ENCODE measurements around the gene FRMD3. TPM values are rescaled to one million over a fixed set of nuclear protein-coding genes. Genes with fewer than 3 reads are reported as not detected.

Gene FRMD3
- 0.08 TPM for polyA plus RNA-seq (2013, experiment 1 of 2)
- 0.08 TPM for polyA plus RNA-seq (2013, experiment 2 of 2)

- Histone ChIP-seq H3K27me3 (ENCODE audit: control insufficient read depth in 1 of 2, insufficient read depth in 1 of 2, low read length in 2 of 2) (peaks cover 32 to 48% of the 10 kb centered on the region in 2 experiments), H3K9ac (ENCODE audit: low read length) (peak within 1 kb of the TSS; percentile 67), H3K18ac (ENCODE audit: low read depth in 1 of 2, low read length in 2 of 2) (peak within 1 kb of the TSS in 1 of 2 experiments; percentile 11), H2BK12ac (ENCODE audit: low read length in 2 of 2) (no peak within 1 kb of the TSS), H3K23ac (ENCODE audit: low read length in 2 of 2) (no peak within 1 kb of the TSS), H2BK5ac (ENCODE audit: low read depth, low read length, poor library complexity, severe bottlenecking) (no peak within 1 kb of the TSS), H3K79me1 (replicated peaks; ENCODE audit: low read length, poor library complexity, severe bottlenecking) (no peaks in the 10 kb centered on the region), H3K4me1 (ENCODE audit: control insufficient read depth, insufficient read depth, low read depth, low read length) (peaks cover 16% of the 10 kb centered on the region), H4K8ac (ENCODE audit: low read length) (no peak within 1 kb of the TSS), H3K36me3 (ENCODE audit: control insufficient read depth in 1 of 2, insufficient read depth in 2 of 2, low read depth in 1 of 2, low read length in 2 of 2) (no peaks in the 10 kb centered on the region), H3K27ac (ENCODE audit: low read length, poor library complexity, severe bottlenecking) (no peak within 1 kb of the TSS), H2AFZ (ENCODE audit: low read depth, low read length) (peak within 1 kb of the TSS; percentile 68), H3K4me3 (ENCODE audit: insufficient read depth in 1 of 2, low read depth in 1 of 2, low read length in 2 of 2) (peak within 1 kb of the TSS; percentile 61 to 79), H3K4ac (ENCODE audit: low read depth in 1 of 2, low read length in 2 of 2) (no peak within 1 kb of the TSS), H2BK15ac (ENCODE audit: low read depth, poor library complexity, severe bottlenecking) (no peak within 1 kb of the TSS), H4K91ac (ENCODE audit: low read length) (peak within 1 kb of the TSS; percentile 12), H3K14ac (ENCODE audit: low read length in 2 of 2) (no peak within 1 kb of the TSS), H2BK120ac (ENCODE audit: low read depth, low read length) (no peak within 1 kb of the TSS), H3K9me3 (ENCODE audit: control insufficient read depth, low read length) (no peaks in the 10 kb centered on the region), H2AK5ac (ENCODE audit: low read length, severe bottlenecking) (no peak within 1 kb of the TSS), H3K4me2 (ENCODE audit: low read length, poor library complexity, severe bottlenecking) (peak within 1 kb of the TSS; percentile 98)
- DNase-seq, result peak; percentile 56
- under 1% methylated on average over 75 of the region's 85 CpGs for WGBS
These were observed at the start of gene FRMD3 for GRCh38 chr9:83538172-83538889. Gene FRMD3 (minus strand): TSS chr9:83538401. CDS start chr9:83538231, 170 bp downstream.

GRCh38 chr9:83584995-83585394, 46.8 kb upstream of the FRMD3 start:
- no peak overlapping the region for H2BK120ac ChIP-seq (ENCODE audit: low read depth, low read length)
- no peak overlapping the region for H2BK15ac ChIP-seq (ENCODE audit: low read depth, poor library complexity, severe bottlenecking)
- no peak overlapping the region for H2AFZ ChIP-seq (ENCODE audit: low read depth, low read length)
- no peak overlapping the region for H3K27ac ChIP-seq (ENCODE audit: low read length, poor library complexity, severe bottlenecking)
- H3K4me2 ChIP-seq (ENCODE audit: low read length, poor library complexity, severe bottlenecking), result no peak overlapping the region
- no peak overlapping the region for H2BK5ac ChIP-seq (ENCODE audit: low read depth, low read length, poor library complexity, severe bottlenecking)
- H3K36me3 ChIP-seq (ENCODE audit: control insufficient read depth in 1 of 2, insufficient read depth in 2 of 2, low read depth in 1 of 2, low read length in 2 of 2), result no peaks in the 10 kb centered on the region
- peaks cover 1% of the 10 kb centered on the region for H3K9me3 ChIP-seq (ENCODE audit: control insufficient read depth, low read length)
- 69% methylated on average over 3 of the region's 4 CpGs for WGBS
- no peak overlapping the region for H4K91ac ChIP-seq (ENCODE audit: low read length)
- no peak overlapping the region for H3K4me3 ChIP-seq (ENCODE audit: insufficient read depth in 1 of 2, low read depth in 1 of 2, low read length in 2 of 2)
- no peak overlapping the region for H2BK12ac ChIP-seq (ENCODE audit: low read length in 2 of 2)
- H3K9ac ChIP-seq (ENCODE audit: low read length), result no peak overlapping the region
- DNase-seq, result no peak
- H3K27me3 ChIP-seq (ENCODE audit: control insufficient read depth in 1 of 2, insufficient read depth in 1 of 2, low read length in 2 of 2), result no peaks in the 10 kb centered on the region
- no peak overlapping the region for H3K14ac ChIP-seq (ENCODE audit: low read length in 2 of 2)
- H3K79me1 ChIP-seq (replicated peaks; ENCODE audit: low read length, poor library complexity, severe bottlenecking), result no peaks in the 10 kb centered on the region
- no peak overlapping the region for H3K4ac ChIP-seq (ENCODE audit: low read depth in 1 of 2, low read length in 2 of 2)
- H3K4me1 ChIP-seq (ENCODE audit: control insufficient read depth, insufficient read depth, low read depth, low read length), result no peaks in the 10 kb centered on the region
- no peak overlapping the region for H4K8ac ChIP-seq (ENCODE audit: low read length)
- H3K18ac ChIP-seq (ENCODE audit: low read depth in 1 of 2, low read length in 2 of 2), result no peak overlapping the region
- H2AK5ac ChIP-seq (ENCODE audit: low read length, severe bottlenecking), result no peak overlapping the region
- H3K23ac ChIP-seq (ENCODE audit: low read length in 2 of 2), result no peak overlapping the region

GRCh38 chr9:83583151-83584014, 45.2 kb upstream of the FRMD3 start:
- no peak overlapping the region for H3K4me2 ChIP-seq (ENCODE audit: low read length, poor library complexity, severe bottlenecking)
- no peak overlapping the region for H2BK5ac ChIP-seq (ENCODE audit: low read depth, low read length, poor library complexity, severe bottlenecking)
- no peak overlapping the region for H2BK12ac ChIP-seq (ENCODE audit: low read length in 2 of 2)
- DNase-seq, result peak; percentile 61
- 71% methylated on average over 6 of the region's 6 CpGs for WGBS
- H3K27me3 ChIP-seq (ENCODE audit: control insufficient read depth in 1 of 2, insufficient read depth in 1 of 2, low read length in 2 of 2), result no peaks in the 10 kb centered on the region
- H3K23ac ChIP-seq (ENCODE audit: low read length in 2 of 2), result no peak overlapping the region
- H3K14ac ChIP-seq (ENCODE audit: low read length in 2 of 2), result no peak overlapping the region
- no peaks in the 10 kb centered on the region for H3K36me3 ChIP-seq (ENCODE audit: control insufficient read depth in 1 of 2, insufficient read depth in 2 of 2, low read depth in 1 of 2, low read length in 2 of 2)
- no peak overlapping the region for H2AFZ ChIP-seq (ENCODE audit: low read depth, low read length)
- H4K8ac ChIP-seq (ENCODE audit: low read length), result no peak overlapping the region
- H3K4me1 ChIP-seq (ENCODE audit: control insufficient read depth, insufficient read depth, low read depth, low read length), result no peaks in the 10 kb centered on the region
- no peak overlapping the region for H3K4ac ChIP-seq (ENCODE audit: low read depth in 1 of 2, low read length in 2 of 2)
- H3K27ac ChIP-seq (ENCODE audit: low read length, poor library complexity, severe bottlenecking), result no peak overlapping the region
- no peak overlapping the region for H3K18ac ChIP-seq (ENCODE audit: low read depth in 1 of 2, low read length in 2 of 2)
- H2BK120ac ChIP-seq (ENCODE audit: low read depth, low read length), result no peak overlapping the region
- no peak overlapping the region for H4K91ac ChIP-seq (ENCODE audit: low read length)
- no peak overlapping the region for H2BK15ac ChIP-seq (ENCODE audit: low read depth, poor library complexity, severe bottlenecking)
- peaks cover 12% of the 10 kb centered on the region for H3K9me3 ChIP-seq (ENCODE audit: control insufficient read depth, low read length)
- H2AK5ac ChIP-seq (ENCODE audit: low read length, severe bottlenecking), result no peak overlapping the region
- no peaks in the 10 kb centered on the region for H3K79me1 ChIP-seq (replicated peaks; ENCODE audit: low read length, poor library complexity, severe bottlenecking)
- no peak overlapping the region for H3K4me3 ChIP-seq (ENCODE audit: insufficient read depth in 1 of 2, low read depth in 1 of 2, low read length in 2 of 2)
- H3K9ac ChIP-seq (ENCODE audit: low read length), result no peak overlapping the region

- Histone ChIP-seq H2AFZ (ENCODE audit: low read depth, low read length) (no peak overlapping the region), H3K79me1 (replicated peaks; ENCODE audit: low read length, poor library complexity, severe bottlenecking) (no peaks in the 10 kb centered on the region), H3K4me2 (ENCODE audit: low read length, poor library complexity, severe bottlenecking) (no peak overlapping the region), H3K23ac (ENCODE audit: low read length in 2 of 2) (no peak overlapping the region), H3K4me3 (ENCODE audit: insufficient read depth in 1 of 2, low read depth in 1 of 2, low read length in 2 of 2) (no peak overlapping the region), H3K9me3 (ENCODE audit: control insufficient read depth, low read length) (peaks cover 18% of the 10 kb centered on the region), H3K27ac (ENCODE audit: low read length, poor library complexity, severe bottlenecking) (no peak overlapping the region), H2BK15ac (ENCODE audit: low read depth, poor library complexity, severe bottlenecking) (no peak overlapping the region), H3K9ac (ENCODE audit: low read length) (no peak overlapping the region), H3K27me3 (ENCODE audit: control insufficient read depth in 1 of 2, insufficient read depth in 1 of 2, low read length in 2 of 2) (no peaks in the 10 kb centered on the region), H4K91ac (ENCODE audit: low read length) (no peak overlapping the region), H2AK5ac (ENCODE audit: low read length, severe bottlenecking) (no peak overlapping the region), H3K4ac (ENCODE audit: low read depth in 1 of 2, low read length in 2 of 2) (no peak overlapping the region), H3K36me3 (ENCODE audit: control insufficient read depth in 1 of 2, insufficient read depth in 2 of 2, low read depth in 1 of 2, low read length in 2 of 2) (no peaks in the 10 kb centered on the region), H3K18ac (ENCODE audit: low read depth in 1 of 2, low read length in 2 of 2) (no peak overlapping the region), H4K8ac (ENCODE audit: low read length) (no peak overlapping the region), H2BK12ac (ENCODE audit: low read length in 2 of 2) (no peak overlapping the region), H2BK5ac (ENCODE audit: low read depth, low read length, poor library complexity, severe bottlenecking) (no peak overlapping the region), H2BK120ac (ENCODE audit: low read depth, low read length) (no peak overlapping the region), H3K14ac (ENCODE audit: low read length in 2 of 2) (no peak overlapping the region), H3K4me1 (ENCODE audit: control insufficient read depth, insufficient read depth, low read depth, low read length) (no peaks in the 10 kb centered on the region)
- no CpG with 5 or more reads among the region's 1 CpG for WGBS
- DNase-seq, result no peak
These were observed 43.8 kb upstream of the FRMD3 start for GRCh38 chr9:83582029-83582428.
